HepG2 (cell line): ENCODE measurements around the gene DHRS4L2. TPM values are rescaled to one million over a fixed set of nuclear protein-coding genes. Genes with fewer than 3 reads are reported as not detected.

ENCODE experiments used
- ADNP ChIP-seq: sonication (generic); formaldehyde crosslinking; IDR thresholded peaks from 2 replicates; pipeline ENCODE4 v1.4.0; 2020; ENCODE audit warnings: missing genetic modification reagents
- CENPT ChIP-seq: sonication (generic); formaldehyde crosslinking; IDR thresholded peaks from 2 replicates; pipeline ENCODE4 v1.8.0; 2022; ENCODE audit warnings: low read depth, mild to moderate bottlenecking, moderate library complexity, missing genetic modification reagents
- CENPX ChIP-seq: sonication (generic); formaldehyde crosslinking; IDR thresholded peaks from 2 replicates; pipeline ENCODE4 v1.9.0; 2021; ENCODE audit warnings: mild to moderate bottlenecking, missing genetic modification reagents, moderate library complexity
- CHCHD3 ChIP-seq: sonication (generic); formaldehyde crosslinking; IDR thresholded peaks from 2 replicates; pipeline ENCODE4 v1.8.0; 2022; ENCODE audit warnings: mild to moderate bottlenecking, missing genetic modification reagents, moderate library complexity
- HMGA1 ChIP-seq: sonication (generic); formaldehyde crosslinking; conservative IDR thresholded peaks from 2 replicates; pipeline ENCODE4 v1.4.0; 2020; ENCODE audit warnings: missing genetic modification reagents
- HNF4A ChIP-seq: sonication (generic); formaldehyde crosslinking; IDR thresholded peaks from 2 replicates; pipeline ENCODE4 v1.4.0; 2020; ENCODE audit warnings: missing genetic modification reagents
- HNF4G ChIP-seq, 2 experiments: sonication (generic) in 1 of 2; formaldehyde crosslinking in 1 of 2; IDR thresholded peaks; 2 replicates each; pipeline versions ENCODE4 v1.4.0 to v1.6.1; 2011 to 2020; ENCODE audit warnings: borderline replicate concordance in 2 of 2, low read depth in 2 of 2, mild to moderate bottlenecking in 2 of 2, low read length in 1 of 2, missing genetic modification reagents in 1 of 2, moderate library complexity in 1 of 2
- JUND ChIP-seq: sonication (generic); formaldehyde crosslinking; IDR thresholded peaks from 2 replicates; pipeline ENCODE4 v1.8.0; 2022; ENCODE audit warnings: mild to moderate bottlenecking, missing genetic modification reagents
- MAFK ChIP-seq, 2 experiments: IDR thresholded peaks in 1 of 2; conservative IDR thresholded peaks in 1 of 2; 2 replicates each; pipeline ENCODE4 v1.6.1; 2011; ENCODE audit warnings: improper control_type of control experiment in 2 of 2, low read length in 2 of 2
- NFYB ChIP-seq: sonication (generic); formaldehyde crosslinking; IDR thresholded peaks from 2 replicates; pipeline ENCODE4 v1.4.0; 2020; ENCODE audit warnings: missing genetic modification reagents
- POLR2AphosphoS2 ChIP-seq: IDR thresholded peaks from 2 replicates; pipeline ENCODE4 v1.6.1; 2011; ENCODE audit warnings: low read depth, low read length, improper control_type of control experiment
- RFXANK ChIP-seq: IDR thresholded peaks from 2 replicates; pipeline ENCODE4 v1.6.1; 2016
- SOX13 ChIP-seq, 3 experiments: fragments of 450-650 bp in 1 of 3; sonication (generic) in 1 of 3; formaldehyde crosslinking in 1 of 3; IDR thresholded peaks in 2 of 3; conservative IDR thresholded peaks in 1 of 3; 2 replicates each; pipeline versions ENCODE4 v1.5.0 to v1.6.1; 2016 to 2020; ENCODE audit warnings: antibody characterized with exemption in 1 of 3, mild to moderate bottlenecking in 1 of 3, missing compliant biosample characterization in 1 of 3, missing genetic modification reagents in 1 of 3, moderate library complexity in 1 of 3
- ZFY ChIP-seq: sonication (generic); formaldehyde crosslinking; IDR thresholded peaks from 2 replicates; pipeline ENCODE4 v1.4.0; 2020; ENCODE audit warnings: missing genetic modification reagents
- ZNF136 ChIP-seq: sonication (generic); formaldehyde crosslinking; IDR thresholded peaks from 2 replicates; pipeline ENCODE4 v1.8.1; 2022; ENCODE audit warnings: low read depth, mild to moderate bottlenecking, moderate library complexity, missing genetic modification reagents
- ZNF337 ChIP-seq: sonication (generic); formaldehyde crosslinking; IDR thresholded peaks from 2 replicates; pipeline ENCODE4 v1.5.1; 2020; ENCODE audit warnings: missing genetic modification reagents, low read depth, mild to moderate bottlenecking, borderline replicate concordance
- ZNF501 ChIP-seq: sonication (generic); formaldehyde crosslinking; IDR thresholded peaks from 2 replicates; pipeline ENCODE4 v1.5.1; 2020; ENCODE audit warnings: mild to moderate bottlenecking, moderate library complexity, missing genetic modification reagents
- polyA plus RNA-seq, 8 experiments: library from polyadenylated mRNA; depleted of rRNA in 3 of 8; stranded (reverse) in 7 of 8; unstranded in 1 of 8; fragments of >200 nt; fragmentation: Illumina TruSeq in 4 of 8; extraction: Trizol in 4 of 8; gene quantifications; 2 replicates each; pipeline versions ENCODE4 v1.2.1 to v1.2.3, GENCODE V29; 2011 to 2016; ENCODE audit warnings: low read depth in 4 of 8, missing spikeins in 1 of 8, mixed read lengths in 1 of 8; ENCODE audit not compliant: insufficient read depth in 1 of 8
- total RNA-seq, 5 experiments: library from RNA; depleted of rRNA; stranded (reverse); fragments of >200 nt; fragmentation: Illumina TruSeq; extraction: Trizol; gene quantifications; 2 replicates each; pipeline ENCODE4 v1.2.3, GENCODE V29; 2016; ENCODE audit warnings: low read depth in 1 of 5
- TF ChIP-seq, protein P1 (sequence below): fragments of 450-650 bp; IDR thresholded peaks from 2 replicates; pipeline ENCODE4 v1.6.1; 2017
- TF ChIP-seq, protein P2 (sequence below): sonication (generic); formaldehyde crosslinking; IDR thresholded peaks from 2 replicates; pipeline ENCODE4 v1.5.0; 2020; ENCODE audit warnings: mild to moderate bottlenecking, missing genetic modification reagents
- TF ChIP-seq, protein P3 (sequence below): sonication (generic); formaldehyde crosslinking; IDR thresholded peaks from 2 replicates; pipeline ENCODE4 v1.5.0; 2020; ENCODE audit warnings: mild to moderate bottlenecking, missing genetic modification reagents, borderline replicate concordance

Gene DHRS4L2
- total and polyA plus RNA-seq, 2 of the 13 experiments (the other 11 are each of a cell fraction or from before 2014, with no cell fraction given), result 24.7 to 38.2 TPM

DNA sequence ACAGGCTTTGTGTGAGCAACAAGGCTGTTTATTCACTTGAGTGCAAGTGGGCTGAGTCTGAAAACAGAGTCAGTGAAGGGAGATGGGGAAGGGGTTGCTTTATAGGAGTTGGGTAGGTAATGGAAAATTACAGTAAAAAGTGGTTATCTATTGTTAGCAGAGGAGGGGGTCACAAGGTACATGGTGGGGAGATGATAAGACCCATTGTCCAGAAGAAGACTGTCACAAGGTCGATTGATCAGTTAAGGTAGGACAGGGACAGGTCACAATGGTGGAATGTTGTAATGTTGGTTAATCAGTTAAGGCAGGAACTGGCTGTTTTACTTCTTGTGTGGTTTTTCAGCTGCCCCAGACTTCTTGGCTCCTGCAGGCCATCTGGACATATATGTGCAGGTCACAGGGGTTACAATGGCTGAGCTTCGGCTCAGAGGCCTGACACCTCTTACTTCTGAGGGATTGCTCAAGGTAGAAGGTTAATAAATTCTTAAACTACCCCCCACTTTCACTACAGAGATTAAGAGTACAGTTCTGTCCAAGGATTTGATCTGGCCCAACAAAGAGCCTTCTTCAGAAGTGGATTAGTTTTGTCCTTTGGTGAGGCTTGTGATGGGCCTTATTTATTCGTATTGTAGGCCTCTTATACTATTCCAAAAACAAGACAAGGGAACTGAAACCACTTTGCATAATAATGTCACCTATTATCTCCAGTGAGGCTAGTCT lies 49.0 kb upstream of the DHRS4L2 start (continued):
- TF ChIP-seq ZNF136 (CRISPR knock-in tag), result no peak
- TF ChIP-seq, protein P1, sequence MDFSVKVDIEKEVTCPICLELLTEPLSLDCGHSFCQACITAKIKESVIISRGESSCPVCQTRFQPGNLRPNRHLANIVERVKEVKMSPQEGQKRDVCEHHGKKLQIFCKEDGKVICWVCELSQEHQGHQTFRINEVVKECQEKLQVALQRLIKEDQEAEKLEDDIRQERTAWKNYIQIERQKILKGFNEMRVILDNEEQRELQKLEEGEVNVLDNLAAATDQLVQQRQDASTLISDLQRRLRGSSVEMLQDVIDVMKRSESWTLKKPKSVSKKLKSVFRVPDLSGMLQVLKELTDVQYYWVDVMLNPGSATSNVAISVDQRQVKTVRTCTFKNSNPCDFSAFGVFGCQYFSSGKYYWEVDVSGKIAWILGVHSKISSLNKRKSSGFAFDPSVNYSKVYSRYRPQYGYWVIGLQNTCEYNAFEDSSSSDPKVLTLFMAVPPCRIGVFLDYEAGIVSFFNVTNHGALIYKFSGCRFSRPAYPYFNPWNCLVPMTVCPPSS, result no peak
- TF ChIP-seq, protein P2, sequence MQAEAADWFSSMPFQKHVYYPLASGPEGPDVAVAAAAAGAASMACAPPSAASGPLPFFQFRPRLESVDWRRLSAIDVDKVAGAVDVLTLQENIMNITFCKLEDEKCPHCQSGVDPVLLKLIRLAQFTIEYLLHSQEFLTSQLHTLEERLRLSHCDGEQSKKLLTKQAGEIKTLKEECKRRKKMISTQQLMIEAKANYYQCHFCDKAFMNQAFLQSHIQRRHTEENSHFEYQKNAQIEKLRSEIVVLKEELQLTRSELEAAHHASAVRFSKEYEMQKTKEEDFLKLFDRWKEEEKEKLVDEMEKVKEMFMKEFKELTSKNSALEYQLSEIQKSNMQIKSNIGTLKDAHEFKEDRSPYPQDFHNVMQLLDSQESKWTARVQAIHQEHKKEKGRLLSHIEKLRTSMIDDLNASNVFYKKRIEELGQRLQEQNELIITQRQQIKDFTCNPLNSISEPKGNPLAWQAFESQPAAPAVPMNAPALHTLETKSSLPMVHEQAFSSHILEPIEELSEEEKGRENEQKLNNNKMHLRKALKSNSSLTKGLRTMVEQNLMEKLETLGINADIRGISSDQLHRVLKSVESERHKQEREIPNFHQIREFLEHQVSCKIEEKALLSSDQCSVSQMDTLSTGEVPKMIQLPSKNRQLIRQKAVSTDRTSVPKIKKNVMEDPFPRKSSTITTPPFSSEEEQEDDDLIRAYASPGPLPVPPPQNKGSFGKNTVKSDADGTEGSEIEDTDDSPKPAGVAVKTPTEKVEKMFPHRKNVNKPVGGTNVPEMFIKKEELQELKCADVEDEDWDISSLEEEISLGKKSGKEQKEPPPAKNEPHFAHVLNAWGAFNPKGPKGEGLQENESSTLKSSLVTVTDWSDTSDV, result no peak
- no peak for TF ChIP-seq POLR2AphosphoS2
- TF ChIP-seq HNF4G (IDR thresholded peaks at IDR 0.05; ENCODE audit: borderline replicate concordance, low read depth, low read length), result 0 out of 2 replicates have a peak, but pooled peaks have one; percentile 31
- TF ChIP-seq HNF4G (CRISPR knock-in tag; IDR thresholded peaks at IDR 0.05; ENCODE audit: borderline replicate concordance, low read depth), result no peak
- TF ChIP-seq, protein P3, sequence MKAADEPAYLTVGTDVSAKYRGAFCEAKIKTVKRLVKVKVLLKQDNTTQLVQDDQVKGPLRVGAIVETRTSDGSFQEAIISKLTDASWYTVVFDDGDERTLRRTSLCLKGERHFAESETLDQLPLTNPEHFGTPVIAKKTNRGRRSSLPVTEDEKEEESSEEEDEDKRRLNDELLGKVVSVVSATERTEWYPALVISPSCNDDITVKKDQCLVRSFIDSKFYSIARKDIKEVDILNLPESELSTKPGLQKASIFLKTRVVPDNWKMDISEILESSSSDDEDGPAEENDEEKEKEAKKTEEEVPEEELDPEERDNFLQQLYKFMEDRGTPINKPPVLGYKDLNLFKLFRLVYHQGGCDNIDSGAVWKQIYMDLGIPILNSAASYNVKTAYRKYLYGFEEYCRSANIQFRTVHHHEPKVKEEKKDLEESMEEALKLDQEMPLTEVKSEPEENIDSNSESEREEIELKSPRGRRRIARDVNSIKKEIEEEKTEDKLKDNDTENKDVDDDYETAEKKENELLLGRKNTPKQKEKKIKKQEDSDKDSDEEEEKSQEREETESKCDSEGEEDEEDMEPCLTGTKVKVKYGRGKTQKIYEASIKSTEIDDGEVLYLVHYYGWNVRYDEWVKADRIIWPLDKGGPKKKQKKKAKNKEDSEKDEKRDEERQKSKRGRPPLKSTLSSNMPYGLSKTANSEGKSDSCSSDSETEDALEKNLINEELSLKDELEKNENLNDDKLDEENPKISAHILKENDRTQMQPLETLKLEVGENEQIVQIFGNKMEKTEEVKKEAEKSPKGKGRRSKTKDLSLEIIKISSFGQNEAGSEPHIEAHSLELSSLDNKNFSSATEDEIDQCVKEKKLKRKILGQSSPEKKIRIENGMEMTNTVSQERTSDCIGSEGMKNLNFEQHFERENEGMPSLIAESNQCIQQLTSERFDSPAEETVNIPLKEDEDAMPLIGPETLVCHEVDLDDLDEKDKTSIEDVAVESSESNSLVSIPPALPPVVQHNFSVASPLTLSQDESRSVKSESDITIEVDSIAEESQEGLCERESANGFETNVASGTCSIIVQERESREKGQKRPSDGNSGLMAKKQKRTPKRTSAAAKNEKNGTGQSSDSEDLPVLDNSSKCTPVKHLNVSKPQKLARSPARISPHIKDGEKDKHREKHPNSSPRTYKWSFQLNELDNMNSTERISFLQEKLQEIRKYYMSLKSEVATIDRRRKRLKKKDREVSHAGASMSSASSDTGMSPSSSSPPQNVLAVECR (CRISPR knock-in tag), result 0 out of 2 replicates have a peak, but pooled peaks have one; percentile 18
- peak; percentile 36; the same call in 1 of the 2 replicates for TF ChIP-seq ZFY
- TF ChIP-seq NFYB (CRISPR knock-in tag), result no peak
- peak; percentile 35; the same call in 1 of the 2 replicates for TF ChIP-seq ZNF337 (CRISPR knock-in tag)
- no peak for TF ChIP-seq ZNF501 (CRISPR knock-in tag)
- peak; percentile 99 for TF ChIP-seq SOX13 (IDR thresholded peaks at IDR 0.05)
- TF ChIP-seq SOX13 (CRISPR knock-in tag; conservative IDR thresholded peaks at IDR 0.05 in 1 of 2, IDR thresholded peaks at IDR 0.05 in 1 of 2), result peak in 1 of 2 experiments; percentile 100; a peak in 2 of 4 replicates
- TF ChIP-seq HMGA1, result no peak
- TF ChIP-seq ADNP (CRISPR knock-in tag), result no peak
- TF ChIP-seq MAFK (conservative IDR thresholded peaks at IDR 0.05 in 1 of 2, IDR thresholded peaks at IDR 0.05 in 1 of 2; ENCODE audit: low read length in 2 of 2), result no peak
- no peak for TF ChIP-seq JUND (CRISPR knock-in tag)
- no peak for TF ChIP-seq CENPX (CRISPR knock-in tag)
- peak; percentile 68 for TF ChIP-seq HNF4A (CRISPR knock-in tag)
- TF ChIP-seq CENPT (CRISPR knock-in tag), result no peak
- TF ChIP-seq RFXANK (CRISPR knock-in tag), result no peak
- TF ChIP-seq CHCHD3 (CRISPR knock-in tag), result no peak
